NCI-H1694 treated with DMSO at 0.1 percent for 48 hours (cell line): ENCODE data around the gene ADAMTS18.
"Not testable (repeated sequence)": the region's sequence is repeated elsewhere in the genome, so short reads cannot be mapped to it uniquely, and the experiment has no call there.

Experiments used
- DNase-seq: peaks from one replicate; lab custom pipeline; 2025; lab: John Stamatoyannopoulos, UW

ADAMTS18 gene

GRCh38 chr16:77279316-77279715 lies 155.5 kb downstream of the ADAMTS18 start:
- not testable (repeated sequence) for DNase-seq

GRCh38 chr16:77277571-77277970 lies 157.3 kb downstream of the ADAMTS18 start:
- no peak for DNase-seq

- DNase-seq: no peak
Observed at GRCh38 chr16:77277141-77277540, 157.7 kb downstream of the ADAMTS18 start.

- no peak for DNase-seq
Observed at GRCh38 chr16:77276661-77277060, 158.2 kb downstream of the ADAMTS18 start.

- not testable (repeated sequence) for DNase-seq
Observed at GRCh38 chr16:77275303-77275702, 159.5 kb downstream of the ADAMTS18 start.

- DNase-seq: no peak
Observed at GRCh38 chr16:77273815-77274214, 161.0 kb downstream of the ADAMTS18 start.

GRCh38 chr16:77271532-77272426 lies 163.1 kb downstream of the ADAMTS18 start:
- DNase-seq: no peak

GRCh38 chr16:77266185-77266584 lies 168.6 kb downstream of the ADAMTS18 start:
- not testable (repeated sequence) for DNase-seq

GRCh38 chr16:77262971-77263370 lies 171.9 kb downstream of the ADAMTS18 start:
- no peak for DNase-seq

GRCh38 chr16:77250400-77250799 lies 184.4 kb downstream of the ADAMTS18 start:
- DNase-seq: no peak

- no peak for DNase-seq
Observed at GRCh38 chr16:77246150-77246549, 188.7 kb downstream of the ADAMTS18 start.

GRCh38 chr16:77242471-77242870 lies 192.4 kb downstream of the ADAMTS18 start:
- DNase-seq: not testable (repeated sequence)

- DNase-seq: no peak
Observed at GRCh38 chr16:77238593-77238992, 196.2 kb downstream of the ADAMTS18 start.

GRCh38 chr16:77236063-77236511 lies 198.7 kb downstream of the ADAMTS18 start:
- peak; percentile 49 for DNase-seq

- DNase-seq: no peak
Observed at GRCh38 chr16:77234611-77235010, 200.2 kb downstream of the ADAMTS18 start.

- no peak for DNase-seq
Observed at GRCh38 chr16:77233799-77234519, 200.9 kb downstream of the ADAMTS18 start.
